Measurements from ENCODE around the gene TNFSF15.

GRCh38 chr9:114850871-114851270, 45.0 kb upstream of the TNFSF15 start:
- TF ChIP-seq EZH2phosphoT487 (IDR thresholded peaks at IDR 0.05; ENCODE audit: insufficient read depth, low read depth) (no peak), EZH2 (IDR thresholded peaks at IDR 0.05; ENCODE audit: insufficient read depth, poor library complexity, severe bottlenecking) (no peak)

Data from GM23248 (cell line).